GM18499 (cell line): ENCODE measurements around the gene MAPK11.
"Not testable (repeated sequence)": the region's sequence is repeated elsewhere in the genome, so short reads cannot be mapped to it uniquely, and the experiment has no call there.

Source experiments
- ATAC-seq: cut with Tn5 transposase; IDR thresholded peaks from one replicate; pipeline ENCODE4 v1.9.1; 2021; ENCODE audit warnings: moderate number of reproducible peaks; ENCODE audit not compliant: insufficient read depth, unreplicated experiment

The MAPK11 gene

DNA sequence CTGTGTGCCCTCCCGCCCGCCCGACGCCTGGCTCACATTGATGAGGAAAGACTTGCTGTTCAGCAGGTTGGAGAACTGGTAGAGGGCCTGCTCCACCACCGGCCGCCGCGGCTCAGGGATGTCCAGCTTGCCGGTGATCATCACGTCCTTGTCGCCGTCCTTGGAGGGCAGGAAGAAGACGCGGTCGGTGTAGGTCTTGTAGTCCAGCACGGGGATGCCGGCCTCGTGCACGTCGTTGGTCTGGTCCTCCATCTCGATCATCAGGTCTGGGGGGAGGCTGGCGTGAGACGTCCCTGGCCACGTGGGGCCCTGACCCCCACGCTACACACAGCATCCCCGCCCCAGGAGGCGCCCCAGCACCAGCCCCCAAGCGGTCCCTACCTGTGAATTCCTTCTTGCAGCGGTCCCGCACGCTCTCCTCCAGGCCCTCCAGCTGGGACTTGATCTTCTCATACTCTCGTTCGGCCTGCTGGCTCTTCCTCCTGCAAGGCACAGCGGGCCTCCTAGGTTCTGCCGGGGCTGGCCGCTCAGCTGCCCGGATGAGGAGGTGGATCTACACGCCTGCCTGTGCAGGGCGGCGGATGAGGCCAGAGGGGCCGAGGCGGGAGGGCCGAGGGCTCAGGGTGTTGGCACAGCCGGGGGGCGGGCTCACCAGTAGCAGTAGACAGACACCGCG lies 10.7 kb upstream of the MAPK11 start:
- no peak for ATAC-seq

DNA sequence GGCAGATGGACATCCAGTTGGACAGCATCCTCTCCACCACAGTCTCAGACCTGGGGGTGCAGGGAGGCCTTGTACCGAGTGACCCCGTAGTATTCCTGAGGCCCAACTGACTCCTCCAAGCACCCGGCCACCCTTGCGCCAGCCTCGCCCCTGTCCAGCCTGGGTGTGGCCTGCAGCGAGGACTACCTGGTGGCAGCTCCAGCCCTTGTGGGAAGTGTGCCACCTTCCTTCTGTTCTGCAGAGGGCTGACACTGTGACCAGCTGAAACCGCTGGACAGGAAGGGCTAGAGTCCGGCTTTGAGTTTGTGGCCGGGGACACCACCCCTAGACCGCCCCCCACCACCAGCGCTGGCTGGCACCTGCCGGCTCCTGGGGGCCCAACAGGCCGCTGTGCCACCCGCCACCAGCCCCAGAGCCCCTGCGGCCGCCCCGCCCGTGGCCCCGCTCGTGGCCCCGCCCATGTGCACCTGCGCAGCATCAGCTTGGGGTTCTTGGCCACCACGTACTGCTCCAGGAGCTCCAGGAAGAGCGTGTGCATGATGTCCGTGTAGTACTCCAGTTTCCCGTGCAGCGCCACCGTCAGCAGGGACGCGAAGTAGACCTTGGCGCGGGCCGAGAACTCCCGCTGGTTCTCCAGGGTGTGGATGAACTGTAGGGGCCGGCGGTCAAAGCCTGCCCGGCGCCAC lies 10.0 kb upstream of the MAPK11 start:
- ATAC-seq, result no peak

DNA sequence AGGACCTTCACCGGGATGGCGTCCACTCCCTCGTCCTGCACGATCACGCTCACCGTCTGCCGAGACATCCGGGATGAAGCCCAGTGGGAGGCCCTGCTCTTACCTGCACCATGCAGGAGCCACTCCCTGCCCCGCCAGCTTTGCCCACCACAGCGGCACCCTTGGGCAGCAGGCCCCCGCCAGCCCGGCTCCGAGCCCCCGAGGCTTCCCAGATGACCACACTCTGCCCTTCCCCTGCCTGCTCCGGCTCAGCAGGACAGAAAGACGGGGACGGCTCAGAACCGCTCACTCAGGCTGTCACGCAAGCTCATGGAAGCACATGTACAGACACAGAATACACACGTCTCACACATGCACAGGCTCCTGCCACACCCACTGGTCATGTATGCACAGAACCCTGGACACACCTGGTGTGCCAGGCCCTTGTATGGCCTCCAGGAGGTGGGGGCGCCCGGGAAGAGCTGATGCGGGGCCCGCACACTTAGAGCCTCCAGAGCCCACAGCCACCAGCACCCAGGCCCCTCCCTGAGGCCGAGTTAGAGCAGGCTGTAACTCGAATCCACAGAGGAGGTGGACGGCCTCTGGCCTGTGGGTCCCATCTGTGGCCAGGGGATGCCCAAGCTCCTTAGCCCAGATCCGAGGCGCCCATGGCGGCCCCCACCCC lies 8.9 kb upstream of the MAPK11 start:
- ATAC-seq, result no peak

DNA sequence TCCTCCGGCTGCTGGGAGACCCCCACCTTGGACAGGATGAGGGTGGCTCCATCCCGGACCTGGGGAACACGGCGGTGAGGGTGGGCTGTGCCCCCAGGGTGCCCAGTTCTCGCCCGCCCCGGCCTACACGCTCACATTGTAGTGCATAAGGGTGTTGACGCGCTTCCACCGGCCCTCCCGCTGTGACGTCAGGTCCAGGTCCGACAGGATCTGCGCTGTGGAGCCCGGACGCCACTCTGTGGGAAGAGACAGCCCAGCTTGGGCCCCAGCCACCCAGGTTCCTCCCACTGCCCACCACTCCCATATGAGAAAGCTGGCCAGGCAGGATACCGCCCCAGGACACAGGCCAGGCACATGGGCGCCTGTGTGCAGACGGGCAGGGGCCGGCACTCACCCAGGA lies 8.3 kb upstream of the MAPK11 start:
- no peak for ATAC-seq

DNA sequence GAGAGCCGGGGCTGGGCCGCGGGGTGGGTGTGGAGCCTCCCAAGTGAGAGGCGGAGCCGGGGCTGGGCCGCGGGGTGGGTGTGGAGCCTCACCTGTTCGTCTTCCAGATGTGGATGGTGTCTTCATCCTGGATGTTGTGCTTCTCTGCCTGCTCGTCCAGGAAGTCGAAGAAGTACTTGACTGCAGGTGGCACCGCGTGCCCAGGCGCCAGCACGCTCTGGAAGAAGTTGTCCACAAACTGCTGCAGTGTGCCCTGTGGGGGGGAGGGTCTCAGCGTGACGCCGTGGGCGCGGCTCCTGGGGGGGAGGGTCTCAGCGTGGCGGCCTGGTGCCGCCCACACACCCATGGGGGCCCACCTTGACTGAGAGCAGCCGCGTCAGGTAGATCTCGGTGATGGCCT lies 7.6 kb upstream of the MAPK11 start:
- ATAC-seq, result no peak

DNA sequence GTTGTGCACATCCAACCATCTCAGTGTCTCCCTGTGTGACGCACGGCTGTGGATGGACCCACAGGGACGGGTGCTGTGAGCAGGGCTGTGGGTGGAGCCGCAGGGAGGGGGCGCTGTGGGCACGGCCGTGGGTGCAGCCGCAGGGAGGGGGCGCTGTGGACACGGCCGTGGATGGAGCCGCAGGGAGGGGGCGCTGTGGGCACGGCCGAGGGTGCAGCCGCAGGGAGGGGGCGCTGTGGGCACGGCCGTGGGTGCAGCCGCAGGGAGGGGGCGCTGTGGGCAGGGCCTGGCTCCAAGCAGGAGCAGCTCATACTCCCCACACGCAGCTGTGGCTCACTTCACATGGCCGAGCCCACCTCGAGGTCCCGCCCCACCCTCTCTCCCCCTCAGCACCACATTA lies 6.0 kb upstream of the MAPK11 start:
- ATAC-seq, result no peak

DNA sequence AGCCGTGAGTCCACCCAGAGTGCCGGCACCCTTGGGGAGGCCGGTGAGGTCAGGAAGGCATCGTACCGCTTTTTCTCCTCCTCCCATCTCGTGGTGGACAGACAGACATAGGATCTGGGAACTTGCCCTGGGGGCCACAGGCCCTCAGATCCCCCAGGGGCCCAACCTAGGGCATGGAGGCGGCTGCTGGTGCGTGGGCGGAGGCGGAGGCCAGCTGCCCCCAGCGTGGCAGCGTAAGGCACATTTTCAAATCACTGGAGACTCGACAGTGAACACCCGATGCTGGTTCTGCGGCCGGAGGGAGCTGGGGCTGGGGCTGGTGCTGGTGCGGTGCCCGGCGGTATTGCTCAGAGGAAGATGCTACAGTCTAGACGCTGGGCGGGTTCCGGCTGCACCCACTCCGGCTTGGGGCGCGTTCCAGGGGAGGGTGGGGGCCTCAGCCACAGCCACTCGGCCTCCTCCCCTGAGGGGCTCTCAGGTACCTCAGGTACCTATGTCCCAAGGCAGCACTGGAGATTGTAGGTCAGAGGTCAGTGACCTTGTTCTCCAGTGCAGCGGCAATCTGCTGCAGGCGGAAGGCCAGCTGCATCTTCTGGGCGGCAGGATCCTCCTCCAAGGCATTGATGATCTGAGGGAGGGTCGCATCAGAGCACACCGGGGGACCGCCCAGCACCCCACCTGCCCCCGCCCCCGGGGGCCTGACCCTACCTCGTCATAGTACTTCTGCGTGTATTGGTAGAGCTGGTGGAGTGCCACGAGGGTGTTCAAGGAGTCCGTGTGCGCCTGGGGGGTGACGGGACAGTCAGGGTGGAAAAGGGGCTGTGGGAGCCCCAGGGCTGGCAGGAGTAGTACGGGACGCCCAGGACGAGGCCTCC lies 5.2 kb upstream of the MAPK11 start:
- ATAC-seq, result no peak

DNA sequence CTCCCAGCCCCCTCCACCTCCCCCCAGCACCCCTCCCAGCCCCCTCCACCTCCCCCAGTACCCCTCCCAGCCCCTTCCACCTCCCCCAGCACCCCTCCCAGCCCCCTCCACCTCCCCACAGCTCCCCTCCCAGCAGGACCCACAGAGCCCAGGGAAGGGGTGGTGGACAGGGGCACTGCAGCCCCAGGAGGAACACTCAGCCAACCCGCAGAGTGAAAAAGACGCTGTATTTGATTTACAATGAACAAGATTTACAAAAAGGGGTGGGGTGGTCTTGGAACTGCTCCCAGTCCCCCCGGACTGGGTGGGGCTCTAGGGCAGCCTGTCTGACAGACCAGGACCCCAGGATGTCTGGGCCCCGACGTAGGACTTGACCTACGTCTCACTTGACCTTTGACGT lies 4.6 kb upstream of the MAPK11 start:
- no peak for ATAC-seq

DNA sequence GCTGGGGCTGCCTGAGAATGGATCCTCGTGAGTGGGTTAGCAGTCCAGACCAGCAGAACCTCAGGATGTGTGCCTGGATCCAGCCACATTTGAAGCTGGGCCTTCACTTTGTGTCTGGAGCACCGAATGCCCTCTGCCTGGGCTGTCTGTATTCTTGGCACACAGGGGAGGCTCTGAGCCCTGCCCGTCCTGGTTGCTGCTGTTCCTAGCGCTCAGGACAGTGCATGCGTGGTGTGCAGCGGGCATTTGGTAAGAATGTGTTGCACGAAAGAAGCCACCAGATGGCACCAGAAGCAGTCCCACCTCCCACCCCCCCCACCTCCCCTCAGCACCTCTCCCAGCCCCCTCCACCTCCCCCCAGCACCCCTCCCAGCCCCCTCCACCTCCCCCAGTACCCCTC lies 4.1 kb upstream of the MAPK11 start:
- ATAC-seq, result no peak

DNA sequence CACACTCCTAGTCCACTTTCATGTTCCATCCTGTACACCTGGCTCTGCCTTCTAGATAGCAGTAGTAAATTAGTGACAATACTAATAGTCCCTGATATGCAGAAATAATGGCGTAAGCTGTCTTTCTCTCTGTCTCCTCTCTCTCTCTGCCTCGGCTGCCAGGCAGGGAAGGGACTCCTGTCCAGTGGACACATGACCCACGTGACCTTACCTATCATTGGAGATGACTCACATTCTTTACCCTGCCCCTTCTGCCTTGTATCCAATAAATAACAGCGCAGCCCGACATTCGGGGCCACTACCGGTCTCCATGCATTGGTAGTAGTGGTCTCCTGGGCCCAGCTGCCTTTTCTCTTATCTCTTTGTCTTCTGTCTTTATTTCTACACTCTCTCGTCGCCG lies 3.6 kb upstream of the MAPK11 start:
- ATAC-seq, result not testable (repeated sequence)

DNA sequence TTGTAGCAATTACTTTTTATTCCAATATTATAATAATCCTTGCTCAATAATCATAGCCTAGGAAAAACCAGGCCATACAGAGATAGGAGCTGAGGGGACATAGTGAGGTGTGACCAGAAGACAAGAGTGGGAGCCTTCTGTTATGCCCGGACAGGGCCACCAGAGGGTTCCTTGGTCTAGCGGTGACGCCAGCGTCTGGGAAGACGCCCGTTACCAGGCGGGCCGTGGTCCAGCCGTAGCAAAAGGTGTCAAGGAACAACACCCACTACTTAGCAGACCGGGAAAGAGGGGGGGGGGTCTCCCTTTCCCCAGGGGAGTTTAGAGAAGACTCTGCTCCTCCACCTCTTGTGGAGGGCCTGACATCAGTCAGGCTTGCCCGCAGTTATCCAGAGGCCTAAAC lies 3.2 kb upstream of the MAPK11 start:
- ATAC-seq, result not testable (repeated sequence)

DNA sequence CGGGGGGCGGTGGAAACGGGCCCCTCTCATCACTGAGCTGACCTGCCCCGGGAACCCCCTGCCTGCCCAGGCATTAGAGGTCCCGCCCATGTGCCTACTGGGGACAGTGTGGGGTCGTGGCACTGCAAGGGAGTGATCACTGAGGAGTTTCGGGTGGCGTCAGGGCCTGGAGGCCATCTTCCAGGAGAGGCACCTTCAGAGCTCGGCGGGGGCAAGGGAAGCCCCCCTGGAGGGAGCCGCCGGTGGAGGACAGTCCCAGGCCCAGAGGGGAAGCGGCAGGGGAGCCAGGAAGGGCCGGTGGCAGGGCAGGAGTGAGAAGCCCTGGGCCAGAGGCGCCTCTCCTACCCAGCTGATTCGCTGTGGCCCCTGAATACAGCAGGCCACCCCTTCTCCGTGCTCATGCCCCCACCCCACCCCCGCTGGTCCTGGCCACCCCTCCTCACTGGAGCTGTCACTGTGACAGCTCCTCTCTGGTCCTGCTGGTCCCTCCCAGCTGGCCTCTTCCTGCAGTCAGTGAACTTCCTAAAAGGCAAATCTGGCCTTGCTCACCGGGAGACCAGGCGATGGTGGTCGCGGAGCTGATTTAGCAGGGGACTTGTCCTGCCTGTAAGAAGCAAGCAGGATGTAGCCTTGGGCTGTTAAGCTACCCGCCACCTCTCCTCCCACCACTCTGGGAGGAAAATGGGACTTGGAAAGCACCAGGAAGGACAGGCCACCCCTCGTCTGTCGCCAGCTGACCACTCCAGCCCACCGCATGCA lies 2.0 kb upstream of the MAPK11 start:
- no peak for ATAC-seq

DNA sequence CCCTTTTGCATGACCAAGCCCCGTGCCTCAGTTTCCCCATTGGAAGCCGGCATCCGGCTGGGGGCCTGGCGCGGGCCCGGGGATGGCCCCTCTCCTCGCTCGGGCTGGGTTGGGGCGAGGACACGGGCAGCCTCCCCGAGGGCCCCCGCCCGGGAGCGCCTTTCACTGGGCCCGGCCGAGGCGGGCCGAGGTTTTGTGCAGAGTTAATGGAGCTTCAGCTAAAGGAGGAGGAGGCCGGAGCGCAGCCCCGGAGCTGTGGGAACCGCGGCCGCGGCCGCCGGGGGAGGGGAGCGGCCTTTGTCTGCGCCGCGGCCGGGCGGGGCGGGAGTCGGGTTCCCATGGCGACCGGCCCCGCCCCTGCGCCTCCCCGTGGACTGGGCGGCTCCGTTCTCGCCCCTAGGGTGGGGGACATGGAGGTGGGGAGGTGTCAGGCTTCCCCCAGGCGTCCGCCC lies 1.4 kb upstream of the MAPK11 start:
- ATAC-seq, result no peak

DNA sequence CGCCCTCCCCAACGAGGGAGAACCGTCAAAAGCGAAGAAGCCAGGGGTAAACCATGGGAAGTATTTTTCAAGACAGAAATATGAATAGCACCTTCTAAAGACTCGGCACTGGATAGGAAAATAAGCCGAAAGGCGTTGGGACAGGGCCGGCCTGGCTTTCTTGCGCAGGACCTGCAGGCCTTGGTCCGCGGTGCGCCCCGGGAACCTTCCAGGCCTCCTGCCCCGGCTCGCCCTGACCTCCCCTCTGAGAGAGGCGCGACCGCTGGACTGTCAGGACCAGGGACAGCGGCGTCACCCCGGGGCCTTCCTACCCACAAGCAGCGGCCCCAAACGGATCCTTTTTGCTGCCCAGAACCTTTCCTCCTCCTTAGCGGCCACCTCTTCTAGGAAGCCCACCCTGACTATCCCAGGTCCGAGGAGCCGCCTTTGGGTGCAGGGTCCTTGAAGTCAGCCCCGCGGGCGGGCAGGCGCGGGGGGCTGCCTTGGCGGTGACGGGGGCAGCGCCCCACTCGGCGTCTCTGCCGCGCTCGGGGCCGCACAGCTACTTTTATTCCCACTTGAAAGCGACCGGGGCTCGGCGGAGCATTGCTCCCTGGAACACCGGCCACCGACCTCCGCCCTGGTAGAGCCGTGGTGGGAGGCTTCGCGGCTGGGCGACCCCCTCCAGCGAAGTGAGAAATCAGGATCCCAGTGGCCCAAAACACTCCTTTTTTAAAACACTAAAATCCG lies 650 bp upstream of the MAPK11 start:
- no peak for ATAC-seq

DNA sequence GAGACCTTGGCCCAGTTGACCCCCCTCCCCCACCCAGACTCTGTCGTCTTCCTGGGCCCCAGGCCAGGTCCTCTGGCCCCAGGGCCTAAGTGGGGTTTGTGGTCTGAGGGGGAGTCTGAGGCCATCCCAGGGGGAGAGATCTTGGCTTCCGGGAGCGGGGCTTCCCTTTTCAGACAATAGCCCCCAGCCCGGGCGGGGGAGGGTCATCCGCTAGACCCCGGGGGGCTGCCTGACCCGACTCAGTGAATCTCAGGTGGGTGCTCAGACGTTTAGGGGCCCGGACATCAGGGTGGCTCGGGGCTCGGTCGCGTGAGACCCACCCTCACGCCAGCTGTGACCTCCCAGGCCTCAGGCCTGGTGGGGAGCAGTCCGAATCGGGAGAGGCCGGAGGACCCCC lies 609 bp downstream of the MAPK11 start:
- ATAC-seq, result no peak

DNA sequence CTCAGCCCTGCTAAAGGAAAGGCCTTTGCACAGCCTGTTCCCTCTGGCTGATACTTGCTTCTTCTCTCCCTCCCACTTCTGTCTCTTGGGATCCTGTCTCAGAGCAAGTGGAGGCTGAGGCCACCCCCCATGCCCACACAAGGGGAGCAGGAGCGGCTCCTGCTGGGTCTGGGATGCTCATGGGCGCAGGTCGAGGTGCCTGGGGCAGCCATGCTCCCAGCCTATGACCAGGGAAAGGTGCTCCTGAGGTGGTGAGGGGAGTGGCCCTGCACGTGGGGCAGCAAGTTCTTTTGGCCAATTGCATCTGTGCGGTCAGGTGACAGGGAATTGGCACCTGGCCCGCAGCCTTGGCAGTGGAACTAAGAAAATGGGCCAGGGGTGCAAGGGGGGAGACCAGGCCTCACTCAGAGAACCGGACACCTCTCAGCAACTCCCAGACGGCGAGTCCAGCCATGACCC lies 1.5 kb downstream of the MAPK11 start:
- no peak for ATAC-seq

DNA sequence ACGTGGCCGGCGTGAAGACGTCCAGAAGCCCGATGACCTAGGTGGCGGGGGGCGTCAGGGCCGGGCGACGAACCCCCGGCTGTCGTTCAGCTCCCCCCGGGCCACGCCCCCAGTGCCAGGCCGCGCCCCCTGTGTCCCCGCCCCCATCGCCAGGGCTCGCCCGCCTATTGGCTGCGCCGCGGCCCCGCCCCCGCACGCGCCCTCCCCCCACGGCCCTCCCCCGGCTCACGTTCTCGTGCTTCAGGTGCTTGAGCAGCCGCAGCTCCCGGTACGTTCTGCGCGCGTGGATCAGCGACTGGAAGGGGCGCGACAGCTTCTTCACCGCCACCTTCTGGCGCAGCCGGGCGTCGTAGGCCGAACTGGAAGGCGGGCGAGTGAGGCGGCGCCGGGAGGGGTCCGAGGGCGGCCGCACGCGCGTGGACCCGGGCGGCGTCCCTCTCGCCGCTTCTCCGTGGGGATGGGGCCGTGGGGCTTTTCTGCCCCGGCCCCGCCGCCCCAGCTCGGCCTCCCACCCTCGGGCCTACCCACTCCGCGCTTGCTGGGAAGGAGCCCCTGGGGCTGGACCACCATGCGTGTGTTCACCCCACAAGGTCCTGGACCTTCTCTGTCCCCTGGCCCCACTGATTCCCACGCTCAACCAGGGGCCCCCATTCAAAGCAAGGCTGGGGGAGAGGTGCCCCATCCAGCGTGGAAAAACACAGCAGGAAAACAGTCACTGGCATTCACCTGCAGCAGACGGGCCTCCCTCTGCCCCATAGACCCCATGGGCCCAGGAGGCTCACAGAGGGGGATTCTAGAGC lies 2.4 kb downstream of the MAPK11 start:
- ATAC-seq, result no peak

DNA sequence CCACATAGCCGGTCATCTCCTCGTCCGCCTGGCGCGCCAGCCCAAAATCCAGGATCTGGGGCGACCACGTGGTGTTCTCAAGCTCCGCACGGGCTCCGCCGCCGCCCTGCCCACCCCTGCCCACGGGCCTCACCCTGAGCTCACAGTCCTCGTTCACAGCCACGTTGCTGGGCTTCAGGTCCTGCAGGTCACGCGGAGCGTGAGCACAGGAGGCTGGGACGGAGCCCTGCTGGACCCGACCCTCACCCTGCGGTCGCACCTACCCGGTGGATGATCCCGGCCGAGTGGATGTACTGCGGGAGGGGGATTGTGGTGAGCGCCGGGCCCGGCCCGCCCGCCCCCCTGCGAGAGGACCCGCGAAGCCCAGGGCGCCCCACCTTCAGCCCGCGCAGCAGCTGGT lies 3.2 kb downstream of the MAPK11 start:
- no peak for ATAC-seq
